ACC112 (cell line): ENCODE data around the gene TMPRSS6.

Experiments used
- H2AFZ ChIP-seq: fragments of 200-600 bp; sonication (generic); one replicate; pipeline ENCODE4 v1.6.0; 2017; ENCODE audit warnings: antibody characterized with exemption, low read length; ENCODE audit not compliant: unreplicated experiment
- H3K27ac ChIP-seq: fragments of 200-600 bp; sonication (generic); 2 replicates; pipeline ENCODE4 v1.5.1; 2014; ENCODE audit warnings: low read depth, mild to moderate bottlenecking, antibody characterized with exemption, low read length, moderate library complexity
- H3K27me3 ChIP-seq: fragments of 200-600 bp; sonication (generic); 2 replicates; pipeline ENCODE4 v1.6.1; 2014; ENCODE audit warnings: mild to moderate bottlenecking, antibody characterized with exemption, low read length, moderate library complexity, mixed read lengths; ENCODE audit not compliant: insufficient read depth
- H3K36me3 ChIP-seq: fragments of 200-600 bp; sonication (generic); 2 replicates; pipeline ENCODE4 v1.6.1; 2016; ENCODE audit warnings: mild to moderate bottlenecking, antibody characterized with exemption, low read length, moderate library complexity, mixed read lengths; ENCODE audit not compliant: insufficient read depth
- H3K4me1 ChIP-seq: fragments of 200-600 bp; sonication (generic); one replicate; pipeline ENCODE4 v1.6.1; 2016; ENCODE audit warnings: low read length, mixed read lengths; ENCODE audit not compliant: insufficient read depth, unreplicated experiment, control insufficient read depth
- H3K4me3 ChIP-seq: fragments of 200-600 bp; sonication (generic); 2 replicates; pipeline ENCODE4 v1.5.1; 2014; ENCODE audit warnings: mild to moderate bottlenecking, low read depth, low read length
- H3K79me2 ChIP-seq: fragments of 200-600 bp; sonication (generic); one replicate; pipeline ENCODE4 v1.6.0; 2016; ENCODE audit warnings: low read length; ENCODE audit not compliant: control insufficient read depth, unreplicated experiment, insufficient read depth

The TMPRSS6 gene

DNA sequence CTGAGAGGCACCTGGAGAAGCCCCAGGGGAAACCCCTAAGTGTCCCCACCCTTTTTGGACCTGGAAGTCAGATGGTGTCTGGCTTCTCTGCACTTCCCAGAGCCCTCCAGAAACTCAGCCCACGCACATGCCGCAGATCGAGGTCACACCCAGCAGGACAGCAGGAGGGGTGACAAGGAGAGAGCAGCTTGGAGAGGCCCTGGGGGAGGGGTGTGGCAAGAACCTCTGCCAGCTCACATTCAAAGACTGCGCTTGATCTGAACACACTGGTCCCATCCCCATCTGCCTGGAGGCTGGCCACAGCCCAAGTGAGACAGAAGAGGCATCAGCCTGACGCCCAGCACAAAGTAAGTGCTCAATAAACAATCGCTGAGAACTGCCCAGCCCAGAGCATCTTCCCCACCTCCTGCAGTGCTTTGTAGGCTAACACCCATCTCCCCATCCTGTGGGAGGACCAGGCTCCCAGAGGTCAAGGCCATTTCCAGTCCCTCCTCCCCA lies 21.4 kb downstream of the TMPRSS6 start:
- Histone ChIP-seq H3K27me3 (no peaks in the 10 kb centered on the region), H2AFZ (no peak overlapping the region), H3K4me1 (no peaks in the 10 kb centered on the region), H3K79me2 (no peaks in the 10 kb centered on the region), H3K36me3 (no peaks in the 10 kb centered on the region), H3K27ac (no peak overlapping the region), H3K4me3 (no peak overlapping the region)

DNA sequence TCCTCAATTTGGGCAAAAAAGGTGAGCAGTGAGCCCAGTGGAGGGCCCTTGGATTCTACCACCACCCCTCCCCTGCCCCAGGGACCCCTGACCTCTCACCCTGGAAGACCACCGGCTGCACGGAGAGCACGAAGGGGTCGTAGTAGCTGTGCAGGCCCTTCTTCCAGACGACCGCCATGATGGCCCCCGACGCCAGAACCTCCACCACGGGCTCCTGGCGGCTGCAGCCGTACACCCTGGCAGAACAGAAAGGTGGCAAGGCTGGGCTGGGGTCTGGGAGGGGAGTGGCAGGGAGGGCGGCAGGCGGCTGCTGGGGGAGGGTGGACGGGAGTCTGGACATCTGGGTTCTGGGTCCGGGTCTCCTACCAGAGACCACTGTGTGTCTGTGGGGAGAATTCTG lies 23.3 kb downstream of the TMPRSS6 start:
- no peaks in the 10 kb centered on the region for H3K79me2 ChIP-seq
- H3K4me3 ChIP-seq = no peak overlapping the region
- no peaks in the 10 kb centered on the region for H3K36me3 ChIP-seq
- no peaks in the 10 kb centered on the region for H3K27me3 ChIP-seq
- H3K27ac ChIP-seq = no peak overlapping the region
- no peaks in the 10 kb centered on the region for H3K4me1 ChIP-seq
- no peak overlapping the region for H2AFZ ChIP-seq

GRCh38 chr22:37084385-37084784 lies 25.1 kb downstream of the TMPRSS6 start:
- Histone ChIP-seq H3K4me1 (no peaks in the 10 kb centered on the region), H3K27ac (no peak overlapping the region), H3K79me2 (no peaks in the 10 kb centered on the region), H2AFZ (no peak overlapping the region), H3K4me3 (no peak overlapping the region), H3K36me3 (no peaks in the 10 kb centered on the region), H3K27me3 (no peaks in the 10 kb centered on the region)

GRCh38 chr22:37083914-37084313 lies 25.6 kb downstream of the TMPRSS6 start:
- no peaks in the 10 kb centered on the region for H3K79me2 ChIP-seq

GRCh38 chr22:37082251-37082873 lies 27.2 kb downstream of the TMPRSS6 start:
- Histone ChIP-seq H2AFZ (no peak overlapping the region), H3K79me2 (no peaks in the 10 kb centered on the region), H3K27ac (no peak overlapping the region), H3K4me1 (no peaks in the 10 kb centered on the region), H3K36me3 (no peaks in the 10 kb centered on the region), H3K27me3 (no peaks in the 10 kb centered on the region), H3K4me3 (no peak overlapping the region)

More at GRCh38 chr22:37083914-37084313, 25.6 kb downstream of the TMPRSS6 start:
- H2AFZ ChIP-seq = no peak overlapping the region
- H3K27me3 ChIP-seq = no peaks in the 10 kb centered on the region
- H3K27ac ChIP-seq = no peak overlapping the region
- H3K4me3 ChIP-seq = no peak overlapping the region
- no peaks in the 10 kb centered on the region for H3K36me3 ChIP-seq
- H3K4me1 ChIP-seq = no peaks in the 10 kb centered on the region

DNA sequence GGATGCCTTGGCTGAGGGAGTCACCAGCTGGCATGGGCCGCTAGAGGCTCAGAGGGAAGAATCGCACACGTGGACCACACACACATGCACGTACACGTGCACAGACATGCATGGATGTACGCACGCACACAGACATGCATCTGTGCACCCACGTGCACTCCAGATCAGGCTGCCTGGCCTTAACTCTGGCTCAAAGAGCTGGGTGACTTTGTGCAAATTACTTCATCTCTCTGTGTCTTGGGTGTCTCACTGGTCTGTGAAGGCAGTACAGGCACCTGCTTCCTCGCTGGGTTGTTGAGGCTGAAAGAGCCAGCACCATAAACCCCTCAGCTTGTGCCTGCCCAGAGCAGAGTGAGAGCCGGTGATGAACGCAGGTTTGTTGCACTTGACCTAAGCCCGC lies 28.7 kb downstream of the TMPRSS6 start:
- no peaks in the 10 kb centered on the region for H3K4me1 ChIP-seq

GRCh38 chr22:37080438-37080837 lies 29.1 kb downstream of the TMPRSS6 start:
- no peak overlapping the region for H2AFZ ChIP-seq
- no peaks in the 10 kb centered on the region for H3K79me2 ChIP-seq
- H3K4me1 ChIP-seq = no peaks in the 10 kb centered on the region
- H3K27me3 ChIP-seq = no peaks in the 10 kb centered on the region
- no peak overlapping the region for H3K27ac ChIP-seq
- no peaks in the 10 kb centered on the region for H3K36me3 ChIP-seq
- H3K4me3 ChIP-seq = no peak overlapping the region

More for the DNA sequence above, 28.7 kb downstream of the TMPRSS6 start:
- Histone ChIP-seq H3K27ac (no peak overlapping the region), H3K27me3 (no peaks in the 10 kb centered on the region), H2AFZ (no peak overlapping the region), H3K79me2 (no peaks in the 10 kb centered on the region), H3K4me3 (no peak overlapping the region), H3K36me3 (no peaks in the 10 kb centered on the region)

GRCh38 chr22:37079668-37080171 lies 29.8 kb downstream of the TMPRSS6 start:
- Histone ChIP-seq H3K36me3 (no peaks in the 10 kb centered on the region), H2AFZ (no peak overlapping the region), H3K4me3 (no peak overlapping the region), H3K79me2 (no peaks in the 10 kb centered on the region), H3K27ac (no peak overlapping the region), H3K27me3 (no peaks in the 10 kb centered on the region), H3K4me1 (no peaks in the 10 kb centered on the region)

- H3K4me3 ChIP-seq = no peak overlapping the region
- H3K36me3 ChIP-seq = no peaks in the 10 kb centered on the region
- no peaks in the 10 kb centered on the region for H3K4me1 ChIP-seq
- H3K79me2 ChIP-seq = no peaks in the 10 kb centered on the region
- H3K27me3 ChIP-seq = no peaks in the 10 kb centered on the region
- H2AFZ ChIP-seq = no peak overlapping the region
- H3K27ac ChIP-seq = no peak overlapping the region
Measured at GRCh38 chr22:37079158-37079557, 30.4 kb downstream of the TMPRSS6 start.

DNA sequence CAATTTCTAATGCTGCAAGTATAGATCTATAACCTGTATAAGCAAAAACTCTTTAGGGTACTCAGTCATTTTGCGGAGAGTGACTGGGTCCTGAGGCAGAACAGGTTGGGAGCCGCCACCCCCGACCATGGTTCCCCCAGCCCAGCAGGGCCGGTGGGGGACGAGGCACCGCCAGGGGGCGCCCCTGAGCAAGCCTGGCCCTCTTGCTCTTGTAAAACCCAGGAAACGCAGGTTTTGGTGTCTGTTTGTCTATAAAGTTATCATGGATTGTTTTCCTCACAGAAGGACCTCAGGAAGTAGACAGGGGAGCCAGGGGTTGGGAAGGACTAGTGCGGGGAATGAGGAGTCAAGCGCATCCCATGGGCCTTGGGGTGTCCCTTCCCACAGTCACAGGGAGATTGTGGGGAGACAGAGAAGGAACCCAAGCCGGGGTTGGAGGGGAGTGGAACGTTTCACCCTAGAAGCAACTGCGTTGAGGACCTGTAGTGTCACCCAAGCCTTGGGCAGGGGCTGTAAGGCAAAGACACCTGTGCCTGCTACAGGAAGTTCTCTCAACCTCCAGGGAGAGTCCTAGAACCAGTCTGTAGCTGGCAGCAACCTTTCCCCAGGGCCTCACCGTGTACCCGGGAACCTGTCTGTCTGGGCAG lies 31.6 kb downstream of the TMPRSS6 start:
- no peak overlapping the region for H3K27ac ChIP-seq
- no peaks in the 10 kb centered on the region for H3K36me3 ChIP-seq
- no peaks in the 10 kb centered on the region for H3K79me2 ChIP-seq
- no peak overlapping the region for H3K4me3 ChIP-seq
- H3K4me1 ChIP-seq = no peaks in the 10 kb centered on the region
- no peak overlapping the region for H2AFZ ChIP-seq
- H3K27me3 ChIP-seq = no peaks in the 10 kb centered on the region
